ENCODE measurements around the gene FGF1.

GRCh38 chr5:142700566-142700965 is 14.7 kb upstream of the FGF1 start:
- TF ChIP-seq CTCF (IDR thresholded peaks at IDR 0.05; ENCODE audit: extremely low read depth in 1 of 2, insufficient read depth in 1 of 2, low read depth in 1 of 2, low read length in 2 of 2): no peak
- TF ChIP-seq EZH2 (IDR thresholded peaks at IDR 0.05; ENCODE audit: borderline replicate concordance, low read depth, low read length, severe bottlenecking): no peak

Data from endothelial cell of umbilical vein (primary cell).